Esophagus muscularis mucosa (tissue), 4 donors: ENCODE data around the gene YARS1.
A peak's percentile ranks its signal among the peaks of the same experiment; 100 is the strongest.

Experiments used
- EP300 ChIP-seq: sonication (generic); formaldehyde crosslinking; IDR thresholded peaks from one replicate; pipeline ENCODE4 v1.6.1; 2017; ENCODE audit warnings: antibody characterized with exemption
- POLR2A ChIP-seq: fragments of 450-650 bp; IDR thresholded peaks from one replicate; pipeline ENCODE4 v1.6.1; 2017; ENCODE audit warnings: antibody characterized with exemption, moderate library complexity, mild to moderate bottlenecking, low read depth
- TF ChIP-seq, protein P1 (sequence below), 3 experiments: fragments of 200-600 bp in 2 of 3; fragments of 450-650 bp in 1 of 3; sonication (generic) in 2 of 3; IDR thresholded peaks; one replicate each; pipeline ENCODE4 v1.5.1; 2017 to 2019; ENCODE audit warnings: antibody characterized with exemption in 3 of 3, mild to moderate bottlenecking in 2 of 3, moderate library complexity in 1 of 3

- no peak for TF ChIP-seq POLR2A
- TF ChIP-seq, protein P1, sequence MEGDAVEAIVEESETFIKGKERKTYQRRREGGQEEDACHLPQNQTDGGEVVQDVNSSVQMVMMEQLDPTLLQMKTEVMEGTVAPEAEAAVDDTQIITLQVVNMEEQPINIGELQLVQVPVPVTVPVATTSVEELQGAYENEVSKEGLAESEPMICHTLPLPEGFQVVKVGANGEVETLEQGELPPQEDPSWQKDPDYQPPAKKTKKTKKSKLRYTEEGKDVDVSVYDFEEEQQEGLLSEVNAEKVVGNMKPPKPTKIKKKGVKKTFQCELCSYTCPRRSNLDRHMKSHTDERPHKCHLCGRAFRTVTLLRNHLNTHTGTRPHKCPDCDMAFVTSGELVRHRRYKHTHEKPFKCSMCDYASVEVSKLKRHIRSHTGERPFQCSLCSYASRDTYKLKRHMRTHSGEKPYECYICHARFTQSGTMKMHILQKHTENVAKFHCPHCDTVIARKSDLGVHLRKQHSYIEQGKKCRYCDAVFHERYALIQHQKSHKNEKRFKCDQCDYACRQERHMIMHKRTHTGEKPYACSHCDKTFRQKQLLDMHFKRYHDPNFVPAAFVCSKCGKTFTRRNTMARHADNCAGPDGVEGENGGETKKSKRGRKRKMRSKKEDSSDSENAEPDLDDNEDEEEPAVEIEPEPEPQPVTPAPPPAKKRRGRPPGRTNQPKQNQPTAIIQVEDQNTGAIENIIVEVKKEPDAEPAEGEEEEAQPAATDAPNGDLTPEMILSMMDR (IDR thresholded peaks at IDR 0.05): peak in 2 of 3 experiments; percentile 96 to 97
- no peak for TF ChIP-seq EP300
Measured at GRCh38 chr1:32773018-32773763, 44.0 kb downstream of the YARS1 start.
